IgD-negative memory B cell (primary cell): Measurements from ENCODE around the gene TSPAN31. TPM values are rescaled to one million over a fixed set of nuclear protein-coding genes. Genes with fewer than 3 reads are reported as not detected.

Experiments used
- H3K27ac Mint-ChIP-seq, 3 donors: one replicate each; pipeline ENCODE4 v1.8.0; 2020 to 2022; ENCODE audit warnings: mild to moderate bottlenecking in 3 of 3, mixed read lengths in 3 of 3, moderate library complexity in 1 of 3
- H3K27me3 Mint-ChIP-seq: one replicate; pipeline ENCODE4 v1.8.0; 2021; ENCODE audit warnings: mixed read lengths
- H3K36me3 Mint-ChIP-seq: one replicate; pipeline ENCODE4 v1.8.0; 2020; ENCODE audit warnings: mild to moderate bottlenecking, mixed read lengths
- H3K4me1 Mint-ChIP-seq, 3 donors: one replicate each; pipeline ENCODE4 v1.8.0; 2020 to 2022; ENCODE audit warnings: mixed read lengths in 3 of 3, mild to moderate bottlenecking in 1 of 3
- H3K4me3 Mint-ChIP-seq, 4 donors: one replicate each; pipeline ENCODE4 v1.8.0; 2020 to 2022; ENCODE audit warnings: mild to moderate bottlenecking in 4 of 4, mixed read lengths in 4 of 4, moderate library complexity in 3 of 4
- H3K9me3 Mint-ChIP-seq, 3 donors: one replicate each; pipeline ENCODE4 v1.8.0; 2020 to 2021; ENCODE audit warnings: mixed read lengths in 3 of 3, mild to moderate bottlenecking in 1 of 3
- polyA plus RNA-seq: library from polyadenylated mRNA; unstranded; fragments of 300-500 nt; fragmentation: Illumina TruSeq; gene quantifications from one replicate; pipeline ENCODE4 v1.2.3, GENCODE V29; 2021

Gene TSPAN31
- polyA plus RNA-seq, 1 donor from 2014 or later = 52.8 TPM

- H3K27me3 Mint-ChIP-seq = no peaks in the 10 kb centered on the region
- no peak overlapping the region for H3K4me3 Mint-ChIP-seq
- peaks cover 8 to 16% (median 15%) of the 10 kb centered on the region in 3 donors for H3K4me1 Mint-ChIP-seq
- H3K36me3 Mint-ChIP-seq = peaks cover 4% of the 10 kb centered on the region
- no peaks in the 10 kb centered on the region for H3K9me3 Mint-ChIP-seq
- H3K27ac Mint-ChIP-seq = no peak overlapping the region
Measured at GRCh38 chr12:57726884-57727757, 17.7 kb upstream of the TSPAN31 start.

GRCh38 chr12:57727758-57728395 lies 17.0 kb upstream of the TSPAN31 start:
- Mint-ChIP-seq H3K4me1 (peaks cover 8 to 16% (median 12%) of the 10 kb centered on the region in 3 donors), H3K9me3 (no peaks in the 10 kb centered on the region), H3K27ac (no peak overlapping the region), H3K4me3 (peak overlapping the region in 1 of 4 donors; percentile 57), H3K27me3 (no peaks in the 10 kb centered on the region), H3K36me3 (peaks cover 4% of the 10 kb centered on the region)

- peak overlapping the region in 1 of 3 donors; percentile 71 for H3K27ac Mint-ChIP-seq
- H3K4me3 Mint-ChIP-seq = no peak overlapping the region
- H3K4me1 Mint-ChIP-seq = peaks cover 5 to 14% (median 8%) of the 10 kb centered on the region in 3 donors
- H3K27me3 Mint-ChIP-seq = no peaks in the 10 kb centered on the region
- no peaks in the 10 kb centered on the region for H3K9me3 Mint-ChIP-seq
- peaks cover 6% of the 10 kb centered on the region for H3K36me3 Mint-ChIP-seq
Measured at GRCh38 chr12:57729321-57729844, 15.5 kb upstream of the TSPAN31 start.

- peak overlapping the region in 1 of 3 donors; percentile 59 for H3K27ac Mint-ChIP-seq
- no peak overlapping the region for H3K4me3 Mint-ChIP-seq
- H3K36me3 Mint-ChIP-seq = peaks cover 12% of the 10 kb centered on the region
- no peaks in the 10 kb centered on the region for H3K27me3 Mint-ChIP-seq
- no peaks in the 10 kb centered on the region for H3K9me3 Mint-ChIP-seq
- H3K4me1 Mint-ChIP-seq = peaks cover 0 to 8% (median 3%) of the 10 kb centered on the region in 3 donors
Measured at GRCh38 chr12:57730336-57731067, 14.3 kb upstream of the TSPAN31 start.

GRCh38 chr12:57731411-57732080 lies 13.3 kb upstream of the TSPAN31 start:
- Mint-ChIP-seq H3K27ac (no peak overlapping the region), H3K27me3 (no peaks in the 10 kb centered on the region), H3K4me3 (no peak overlapping the region), H3K4me1 (peaks cover 2 to 6% (median 3%) of the 10 kb centered on the region in 3 donors), H3K36me3 (peaks cover 9% of the 10 kb centered on the region), H3K9me3 (no peaks in the 10 kb centered on the region)

GRCh38 chr12:57732270-57732669 lies 12.6 kb upstream of the TSPAN31 start:
- no peak overlapping the region for H3K4me3 Mint-ChIP-seq
- H3K4me1 Mint-ChIP-seq = peaks cover 3 to 6% (median 4%) of the 10 kb centered on the region in 3 donors
- peaks cover 9% of the 10 kb centered on the region for H3K36me3 Mint-ChIP-seq
- H3K27me3 Mint-ChIP-seq = no peaks in the 10 kb centered on the region
- H3K27ac Mint-ChIP-seq = no peak overlapping the region
- H3K9me3 Mint-ChIP-seq = no peaks in the 10 kb centered on the region

- Mint-ChIP-seq H3K9me3 (no peaks in the 10 kb centered on the region), H3K36me3 (peaks cover 8% of the 10 kb centered on the region), H3K4me3 (no peak overlapping the region), H3K4me1 (peaks cover 3 to 6% (median 4%) of the 10 kb centered on the region in 3 donors), H3K27me3 (no peaks in the 10 kb centered on the region), H3K27ac (no peak overlapping the region)
Measured at GRCh38 chr12:57732726-57733593, 11.9 kb upstream of the TSPAN31 start.

- no peaks in the 10 kb centered on the region for H3K27me3 Mint-ChIP-seq
- peaks cover 8% of the 10 kb centered on the region for H3K36me3 Mint-ChIP-seq
- H3K27ac Mint-ChIP-seq = no peak overlapping the region
- H3K9me3 Mint-ChIP-seq = no peaks in the 10 kb centered on the region
- peaks cover 3 to 5% (median 3%) of the 10 kb centered on the region in 3 donors for H3K4me1 Mint-ChIP-seq
- H3K4me3 Mint-ChIP-seq = no peak overlapping the region
Measured at GRCh38 chr12:57733928-57734327, 10.9 kb upstream of the TSPAN31 start.

GRCh38 chr12:57734591-57734990 lies 10.2 kb upstream of the TSPAN31 start:
- Mint-ChIP-seq H3K9me3 (no peaks in the 10 kb centered on the region), H3K27ac (peak overlapping the region in 2 of 3 donors; percentile 23 to 89), H3K4me1 (peaks cover 3 to 11% (median 4%) of the 10 kb centered on the region in 3 donors), H3K4me3 (peak overlapping the region in 1 of 4 donors; percentile 25), H3K36me3 (peaks cover 8% of the 10 kb centered on the region), H3K27me3 (no peaks in the 10 kb centered on the region)

- Mint-ChIP-seq H3K27me3 (no peaks in the 10 kb centered on the region), H3K36me3 (peaks cover 8% of the 10 kb centered on the region), H3K4me3 (peak overlapping the region in 2 of 4 donors; percentile 25 to 85), H3K9me3 (no peaks in the 10 kb centered on the region), H3K27ac (peak overlapping the region in 1 of 3 donors; percentile 23), H3K4me1 (peaks cover 3 to 14% (median 6%) of the 10 kb centered on the region in 3 donors)
Measured at GRCh38 chr12:57735198-57735855, 9.5 kb upstream of the TSPAN31 start.

- peaks cover 2% of the 10 kb centered on the region for H3K27me3 Mint-ChIP-seq
- no peak overlapping the region for H3K4me3 Mint-ChIP-seq
- H3K36me3 Mint-ChIP-seq = peaks cover 8% of the 10 kb centered on the region
- peak overlapping the region in 1 of 3 donors; percentile 59 for H3K27ac Mint-ChIP-seq
- H3K4me1 Mint-ChIP-seq = peaks cover 10 to 20% (median 11%) of the 10 kb centered on the region in 3 donors
- no peaks in the 10 kb centered on the region for H3K9me3 Mint-ChIP-seq
Measured at GRCh38 chr12:57735952-57736740, 8.7 kb upstream of the TSPAN31 start.

- Mint-ChIP-seq H3K4me3 (no peak overlapping the region), H3K27me3 (peaks cover 2% of the 10 kb centered on the region), H3K4me1 (peaks cover 10 to 22% (median 14%) of the 10 kb centered on the region in 3 donors), H3K27ac (peak overlapping the region in 1 of 3 donors; percentile 59), H3K36me3 (peaks cover 8% of the 10 kb centered on the region), H3K9me3 (no peaks in the 10 kb centered on the region)
Measured at GRCh38 chr12:57736741-57737466, 7.9 kb upstream of the TSPAN31 start.
